GM13977 (cell line): ENCODE results near the gene SHROOM3.
"Not testable (repeated sequence)": the region's sequence is repeated elsewhere in the genome, so short reads cannot be mapped to it uniquely, and the experiment has no call there.

Experiments used
- DNase-seq: peaks from one replicate; pipeline ENCODE4 v3.0.0; 2012; ENCODE audit warnings: low spot score
- CTCF ChIP-seq: IDR thresholded peaks from 2 replicates; pipeline ENCODE4 v1.5.1; 2012; ENCODE audit warnings: mild to moderate bottlenecking, control low read depth; ENCODE audit not compliant: insufficient read depth; ENCODE audit errors: extremely low read depth, missing control alignments
- in situ Hi-C: fragments of 300-500 bp; cut with MboI; formaldehyde crosslinking; loops from one replicate; pipeline ENCODE4 v1.12.0; 2022; ENCODE audit warnings: low sequenced_read_pairs, low pct_unique_long_range_greater_than_20kb, mixed read lengths, inconsistent platforms; ENCODE audit not compliant: unreplicated experiment

Gene SHROOM3

GRCh38 chr4:76407440-76408119 is 27.4 kb upstream of the SHROOM3 start:
- DNase-seq: no peak
- TF ChIP-seq CTCF: no peak
- in situ Hi-C loops: no loop called here

- in situ Hi-C loops: no loop called here
- DNase-seq: no peak
- no peak for TF ChIP-seq CTCF
Measured at GRCh38 chr4:76410636-76411035, 24.4 kb upstream of the SHROOM3 start.

- in situ Hi-C loops: no loop called here
- no peak for DNase-seq
- no peak for TF ChIP-seq CTCF
Measured at GRCh38 chr4:76420188-76420761, 14.8 kb upstream of the SHROOM3 start.

GRCh38 chr4:76420762-76421581 is 14.1 kb upstream of the SHROOM3 start, which contains the start of gene CCDC158:
Gene CCDC158, minus strand, starts transcription at chr4:76421141. Its CDS starts 17,934 bp downstream, at chr4:76403207.
- no peak for TF ChIP-seq CTCF
- in situ Hi-C loops: no loop called here
- DNase-seq: peak; percentile 22

GRCh38 chr4:76423159-76423558 is 11.9 kb upstream of the SHROOM3 start:
- DNase-seq, in situ Hi-C loops: not testable (repeated sequence)

GRCh38 chr4:76426272-76426671 is 8.8 kb upstream of the SHROOM3 start:
- no peak for DNase-seq
- in situ Hi-C loops: no loop called here
- TF ChIP-seq CTCF: peak; percentile 15

GRCh38 chr4:76429636-76430035 is 5.4 kb upstream of the SHROOM3 start:
- TF ChIP-seq CTCF: no peak
- in situ Hi-C loops: loop anchor here (5.0 to 10.0 kb wide), 2 partner anchors 78 to 325 kb away; no protein-coding TSS in a partner anchor

More at GRCh38 chr4:76429636-76430035, 5.4 kb upstream of the SHROOM3 start:
- no peak for DNase-seq
